CD1c-positive myeloid dendritic cell (primary cell): ENCODE measurements around the gene BRD7.
A peak's percentile ranks its signal among the peaks of the same experiment; 100 is the strongest.

Experiments used
- DNase-seq: peaks from one replicate; pipeline ENCODE4 v3.0.0-alpha.2; 2016; ENCODE audit errors: extremely low spot score

BRD7 gene

GRCh38 chr16:50389900-50390299 is 21.1 kb upstream of the BRD7 start:
- no peak for DNase-seq

DNA sequence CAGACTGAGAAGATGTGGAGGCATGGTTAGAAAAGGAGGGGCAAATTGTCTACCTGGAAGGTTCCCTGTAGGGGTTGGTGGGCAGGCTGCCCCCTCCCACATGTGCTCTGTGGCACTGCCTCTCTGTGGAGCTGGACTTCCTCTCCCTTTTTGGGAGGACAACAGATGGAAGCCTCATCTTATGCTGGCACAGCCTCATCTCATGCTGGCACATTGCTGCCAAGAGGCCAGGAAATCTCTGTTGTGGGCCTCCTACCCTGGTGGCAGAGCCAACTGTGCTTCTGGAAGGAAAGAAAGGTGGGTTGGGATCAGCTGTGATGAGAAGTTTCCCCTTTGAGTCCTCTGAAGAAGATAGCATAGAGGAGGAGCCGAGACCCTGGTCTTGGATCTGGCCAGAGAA is 19.7 kb upstream of the BRD7 start:
- no peak for DNase-seq

GRCh38 chr16:50386774-50387173 is 18.0 kb upstream of the BRD7 start:
- no peak for DNase-seq

- no peak for DNase-seq
Measured at GRCh38 chr16:50386139-50386538, 17.4 kb upstream of the BRD7 start.

DNA sequence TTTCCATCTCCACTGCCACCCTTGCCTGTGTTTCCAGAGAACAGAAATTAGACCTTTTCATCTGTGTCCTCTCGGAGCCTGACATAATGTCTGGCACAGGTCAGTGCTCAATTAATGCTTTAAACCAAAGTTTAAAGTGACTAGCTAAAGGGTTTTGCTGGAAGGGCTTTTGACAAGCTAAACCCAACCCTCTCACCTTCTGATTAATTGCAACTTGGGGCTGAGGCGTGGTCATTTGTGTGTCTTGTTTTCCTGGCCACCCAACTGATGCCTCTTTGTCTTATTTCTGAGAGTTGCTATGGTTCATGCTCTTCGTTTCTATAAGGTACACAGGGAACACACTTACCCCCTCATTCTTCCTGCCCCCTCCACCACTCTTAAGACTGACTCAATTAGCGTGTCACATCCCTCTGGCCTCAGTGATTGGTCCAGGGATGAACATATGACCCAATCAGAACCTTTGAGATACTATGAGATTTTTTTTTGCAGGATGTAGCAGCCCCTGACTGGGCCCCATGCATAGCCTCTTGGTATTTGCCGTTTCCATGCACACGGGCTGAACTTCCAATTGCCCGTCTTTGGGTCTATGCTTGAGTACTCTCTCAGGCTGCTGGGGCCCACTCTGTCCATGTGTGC is 15.8 kb upstream of the BRD7 start:
- no peak for DNase-seq

DNA sequence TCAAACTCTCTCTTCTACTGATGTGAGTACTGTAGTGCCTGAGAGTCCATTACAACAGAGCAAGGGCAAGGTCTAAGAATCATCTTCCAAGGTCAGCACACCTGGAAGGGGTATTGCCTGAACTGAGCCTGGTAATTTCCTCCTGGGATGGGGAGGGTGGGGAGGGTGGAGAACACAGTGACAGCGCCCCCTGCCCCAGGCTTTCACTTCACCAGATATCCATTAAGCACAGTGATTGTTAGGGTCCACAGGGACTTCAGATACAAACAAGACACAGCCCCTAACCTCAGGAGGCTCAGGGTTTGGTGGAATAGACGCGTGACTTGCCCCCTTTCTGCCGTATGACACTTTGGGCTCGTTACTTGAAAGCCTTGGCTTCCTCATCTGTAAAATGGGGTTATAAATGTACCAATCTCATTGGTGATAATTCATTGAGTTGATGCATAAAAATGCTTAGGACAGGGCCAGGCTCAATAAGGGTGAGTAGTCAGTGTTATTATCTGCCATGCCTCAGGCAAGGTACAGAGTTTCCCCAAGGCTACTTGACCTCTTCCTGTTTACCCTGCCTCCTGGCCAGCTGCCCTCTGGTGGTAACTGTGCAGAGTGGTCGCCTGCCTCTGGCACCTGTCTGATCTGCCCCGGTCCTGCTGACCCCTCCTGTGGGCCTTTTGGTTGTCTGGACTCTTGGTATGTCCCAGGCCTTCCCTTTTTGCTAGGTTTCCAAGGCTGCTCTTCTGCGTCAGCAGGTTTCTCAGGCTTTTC is 13.1 kb upstream of the BRD7 start:
- DNase-seq: no peak

DNA sequence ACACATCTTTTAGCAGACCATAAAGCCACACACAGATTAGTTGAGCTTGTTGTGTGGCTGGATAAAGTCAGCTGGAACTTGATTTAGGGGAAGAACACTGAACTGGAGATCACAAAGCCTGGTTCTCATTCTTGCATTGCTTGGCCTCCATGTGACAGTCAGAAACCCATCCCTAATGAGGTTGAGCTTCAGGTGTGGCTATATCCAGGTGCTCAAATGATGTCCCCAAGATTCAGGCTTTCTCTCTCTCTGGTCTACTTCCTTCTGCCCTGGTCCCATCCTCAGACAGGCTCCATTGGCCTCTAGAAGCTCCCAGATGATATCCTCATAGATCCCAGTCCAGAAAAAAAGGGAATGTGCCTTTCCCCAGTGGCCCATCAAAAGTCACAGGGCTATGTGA is 9.6 kb upstream of the BRD7 start:
- DNase-seq: no peak

DNA sequence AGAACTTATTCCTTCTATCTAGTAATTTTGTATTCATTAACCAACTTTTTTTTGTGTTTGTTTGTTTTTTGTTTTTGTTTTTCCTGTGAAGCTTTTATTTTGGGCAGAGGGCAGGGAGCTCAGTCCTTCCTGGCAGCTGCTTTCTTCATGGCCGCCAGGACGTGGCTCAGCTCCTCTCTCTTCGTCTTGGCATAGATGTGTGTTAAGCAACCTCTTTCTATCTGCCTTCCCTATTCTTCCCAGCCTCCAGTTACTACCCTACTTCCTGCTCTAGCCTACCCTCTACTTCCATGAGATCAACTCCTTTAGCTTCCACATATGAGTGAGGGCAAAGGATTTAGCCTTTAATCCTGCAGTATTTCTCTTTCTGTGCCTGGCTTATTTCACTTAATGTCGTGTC is 8.2 kb upstream of the BRD7 start:
- DNase-seq: no peak

DNA sequence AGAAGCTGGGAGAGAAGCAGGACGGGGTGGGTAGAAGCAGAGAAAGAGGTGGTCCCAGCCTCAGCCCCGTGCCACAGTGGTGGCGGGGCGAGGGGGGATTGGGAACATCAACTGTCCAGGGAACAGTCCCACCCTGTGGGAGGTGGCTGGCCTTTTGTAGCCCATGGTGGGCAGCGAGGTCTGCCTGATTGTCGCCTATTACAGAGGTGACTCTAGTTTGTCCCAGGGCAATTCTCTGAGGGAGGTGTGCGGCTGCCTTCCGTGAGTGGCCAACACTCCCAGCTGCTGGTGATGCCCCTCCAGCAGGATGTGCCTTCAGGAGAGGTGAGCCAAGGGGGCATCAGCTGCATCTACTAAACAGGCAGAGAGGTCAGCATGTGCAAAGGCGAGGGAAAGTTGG is 5.0 kb upstream of the BRD7 start:
- DNase-seq: no peak

GRCh38 chr16:50373345-50373701 is 4.5 kb upstream of the BRD7 start:
- DNase-seq: no peak

DNA sequence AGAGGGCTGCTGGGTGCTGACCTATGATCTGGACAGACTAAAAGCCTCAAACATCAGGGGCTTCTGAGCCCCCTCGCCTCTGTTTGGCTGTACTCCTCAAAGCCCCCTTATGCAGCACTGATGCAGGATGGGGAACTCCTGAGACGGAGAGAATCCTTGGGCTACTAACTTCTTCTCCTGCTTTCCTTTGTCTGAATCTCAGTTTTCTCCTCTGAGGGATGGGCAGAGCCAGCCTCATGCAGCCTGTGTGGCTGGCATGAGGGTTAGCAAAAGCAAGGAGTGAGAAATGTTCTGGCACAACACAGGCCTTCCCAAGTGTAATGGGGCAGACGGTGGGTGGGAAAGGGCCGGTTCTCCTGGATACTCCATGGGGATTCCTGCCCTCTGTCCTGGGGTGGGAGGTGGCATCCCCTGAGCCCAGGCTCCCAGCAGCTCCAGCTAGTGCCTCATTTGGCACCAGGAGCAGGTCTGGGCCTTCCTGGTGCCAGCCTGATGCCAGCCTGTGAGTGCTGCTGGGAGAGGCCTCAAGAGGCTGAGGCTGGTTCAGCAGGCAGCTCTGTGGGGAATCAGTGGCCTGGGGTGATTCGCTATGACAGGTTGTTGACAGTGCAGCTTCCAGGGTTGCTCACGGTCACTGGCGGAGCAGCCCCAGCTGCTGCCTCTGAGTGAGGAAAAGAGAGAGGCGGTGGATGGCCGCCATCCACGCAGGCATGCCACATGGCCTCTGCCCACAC is 4.0 kb upstream of the BRD7 start:
- DNase-seq: no peak

DNA sequence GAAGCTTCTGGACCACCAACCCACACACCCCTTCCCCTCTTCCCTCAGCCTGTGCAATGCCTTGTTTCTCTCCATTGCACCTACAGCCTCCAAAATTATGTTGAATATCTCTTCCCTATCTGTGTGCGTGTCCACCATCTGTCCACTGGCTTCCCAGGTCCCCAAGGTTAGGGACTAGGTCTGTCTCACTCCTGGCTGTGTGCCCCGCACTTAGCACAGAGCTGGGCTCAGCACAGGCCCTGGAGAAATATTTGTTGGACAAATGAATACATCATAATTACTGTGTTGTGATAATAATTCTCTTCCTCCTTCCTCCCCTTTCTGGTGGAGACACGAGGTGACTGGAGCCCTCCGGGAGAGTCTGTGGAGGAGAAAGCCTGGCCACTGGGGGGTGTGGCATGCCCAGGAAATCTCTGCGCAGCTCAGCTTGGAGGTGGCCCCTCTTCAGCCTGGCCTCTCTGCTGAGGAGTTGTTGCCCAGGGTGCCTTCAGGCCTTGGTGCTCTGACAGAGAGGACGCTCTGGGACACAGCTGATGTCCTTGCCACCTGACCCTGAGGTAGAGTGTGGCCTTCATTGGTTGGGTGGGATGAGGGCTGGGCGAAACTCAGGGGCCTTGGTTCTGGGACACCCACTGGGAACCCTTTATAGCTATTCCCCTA is 3.3 kb upstream of the BRD7 start:
- no peak for DNase-seq

DNA sequence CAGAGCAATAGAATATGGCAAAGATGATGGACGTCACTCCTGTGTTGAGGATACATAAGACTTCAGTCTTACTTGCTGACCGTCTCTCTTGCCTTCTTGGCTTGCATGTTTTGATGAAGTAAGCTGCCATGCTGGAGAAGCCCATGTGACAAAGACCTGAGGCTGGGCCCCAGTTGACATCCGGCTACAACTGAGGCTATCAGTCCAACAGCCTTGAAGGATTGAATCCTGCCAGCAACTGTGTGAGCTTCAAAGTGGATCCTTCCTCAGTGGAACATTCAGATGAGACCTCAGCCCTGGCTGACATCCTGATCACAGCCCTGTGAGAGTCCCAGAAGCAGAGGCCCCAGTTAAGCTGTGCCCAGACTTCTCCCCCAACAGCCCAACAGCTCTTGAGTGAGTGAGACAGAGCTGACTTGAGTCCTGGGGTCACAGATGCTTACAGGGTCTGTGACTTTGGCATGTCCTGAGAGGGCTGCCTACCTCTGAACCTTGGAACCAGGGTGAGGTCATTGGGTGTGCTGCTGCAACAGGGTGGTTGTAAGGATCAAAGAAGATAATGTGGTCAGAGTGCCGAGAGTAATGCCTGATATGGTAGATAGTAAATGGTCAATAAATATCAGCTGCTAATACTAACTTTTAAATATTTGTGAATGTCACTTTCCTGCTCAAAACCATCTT is 2.4 kb upstream of the BRD7 start:
- no peak for DNase-seq

DNA sequence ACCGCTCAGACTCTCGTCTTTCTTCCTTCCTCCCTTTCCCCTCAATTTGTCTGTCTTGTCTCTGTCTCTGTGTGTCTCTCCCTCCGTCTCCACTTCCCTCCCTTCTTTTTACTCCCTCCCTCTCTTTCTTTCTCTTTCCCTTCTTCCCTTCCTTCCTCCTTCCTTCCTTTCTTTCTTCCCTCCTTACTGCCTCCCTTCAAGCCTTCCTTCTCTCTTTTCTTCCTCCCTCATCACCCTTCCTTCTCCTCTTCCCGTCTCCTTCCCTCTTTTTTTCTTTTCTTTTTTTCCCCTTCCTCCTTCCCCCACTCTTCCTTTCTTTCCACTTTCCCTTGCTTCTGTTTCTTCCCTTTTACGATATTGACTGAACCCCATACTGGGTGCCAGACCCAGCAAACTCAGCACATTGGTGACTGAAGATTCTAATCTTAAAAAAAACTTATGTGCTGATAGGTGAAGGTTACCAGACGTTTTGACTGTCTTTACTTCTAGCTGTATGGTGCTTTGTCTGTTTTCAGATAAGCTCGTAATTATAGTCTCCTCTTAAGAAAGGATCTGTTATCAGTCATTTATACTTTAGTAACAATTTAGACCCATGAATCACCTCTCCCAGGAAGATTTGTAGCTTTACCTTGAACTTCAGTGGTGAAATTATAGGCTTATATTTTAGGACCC is 481 bp upstream of the BRD7 start:
- DNase-seq: no peak

- no peak for DNase-seq
Measured at GRCh38 chr16:50367777-50368409, 895 bp downstream of the BRD7 start.

DNA sequence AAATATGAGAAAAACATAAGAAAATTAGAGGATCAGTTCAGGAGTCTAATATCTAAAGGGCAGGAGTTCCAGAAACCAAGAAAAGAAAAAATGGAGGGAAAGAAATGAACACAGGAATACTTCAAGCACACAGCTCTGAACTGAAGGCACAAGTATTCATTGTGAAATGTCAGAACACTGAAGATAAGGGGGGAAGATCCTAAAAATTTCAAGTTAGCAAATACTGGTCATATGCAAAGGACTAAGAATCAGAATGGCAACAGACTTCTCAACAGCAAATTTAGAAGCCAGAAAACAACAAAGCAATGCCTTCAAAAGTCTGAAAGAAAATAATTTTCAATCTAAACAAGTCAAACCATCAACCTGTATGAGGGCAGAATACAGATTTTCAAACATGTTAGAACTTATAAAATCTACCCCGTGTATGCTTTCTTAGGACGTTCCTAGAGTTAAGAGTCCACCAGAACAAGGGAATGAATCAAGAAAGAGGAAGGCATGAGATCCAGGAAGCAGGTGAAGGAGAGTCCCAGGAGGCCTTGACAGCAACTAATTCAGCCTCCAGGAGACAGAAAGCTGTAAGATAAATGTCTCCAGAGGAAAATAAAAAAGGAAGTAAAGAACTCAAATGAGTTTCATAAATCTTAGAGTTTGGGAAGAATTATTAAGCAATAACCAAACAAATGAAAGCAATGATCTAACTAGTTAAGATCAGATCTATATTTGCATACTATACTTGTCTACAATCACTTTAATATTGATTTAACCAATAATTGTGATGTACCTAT is 2.8 kb downstream of the BRD7 start:
- DNase-seq: peak; percentile 46

GRCh38 chr16:50363656-50364055 is 5.1 kb downstream of the BRD7 start:
- DNase-seq: no peak

DNA sequence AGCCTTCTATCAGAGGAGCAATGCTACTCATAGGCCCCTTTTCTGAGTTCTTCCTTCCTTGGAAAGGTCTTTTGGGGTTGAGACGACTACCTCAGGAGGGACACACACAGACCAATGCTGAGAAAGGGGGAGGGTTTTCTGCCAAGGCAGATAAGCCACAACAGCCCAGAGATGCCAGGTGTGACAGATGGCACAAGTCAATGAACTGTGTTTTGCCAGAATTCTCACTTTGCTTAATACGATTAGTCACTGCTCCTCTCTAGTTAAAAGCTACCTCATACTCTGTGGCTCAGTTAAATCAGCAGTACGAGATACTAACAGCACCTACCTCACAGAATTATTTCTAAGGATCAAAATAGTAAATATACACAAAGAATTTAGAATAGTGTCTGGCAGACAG is 8.0 kb downstream of the BRD7 start:
- DNase-seq: no peak

GRCh38 chr16:50360033-50360778 is 8.6 kb downstream of the BRD7 start:
- DNase-seq: no peak
